Measurements from ENCODE around the gene PSMB2.
"Not testable (repeated sequence)": the region's sequence is repeated elsewhere in the genome, so short reads cannot be mapped to it uniquely, and the experiment has no call there.

PSMB2 gene

DNA sequence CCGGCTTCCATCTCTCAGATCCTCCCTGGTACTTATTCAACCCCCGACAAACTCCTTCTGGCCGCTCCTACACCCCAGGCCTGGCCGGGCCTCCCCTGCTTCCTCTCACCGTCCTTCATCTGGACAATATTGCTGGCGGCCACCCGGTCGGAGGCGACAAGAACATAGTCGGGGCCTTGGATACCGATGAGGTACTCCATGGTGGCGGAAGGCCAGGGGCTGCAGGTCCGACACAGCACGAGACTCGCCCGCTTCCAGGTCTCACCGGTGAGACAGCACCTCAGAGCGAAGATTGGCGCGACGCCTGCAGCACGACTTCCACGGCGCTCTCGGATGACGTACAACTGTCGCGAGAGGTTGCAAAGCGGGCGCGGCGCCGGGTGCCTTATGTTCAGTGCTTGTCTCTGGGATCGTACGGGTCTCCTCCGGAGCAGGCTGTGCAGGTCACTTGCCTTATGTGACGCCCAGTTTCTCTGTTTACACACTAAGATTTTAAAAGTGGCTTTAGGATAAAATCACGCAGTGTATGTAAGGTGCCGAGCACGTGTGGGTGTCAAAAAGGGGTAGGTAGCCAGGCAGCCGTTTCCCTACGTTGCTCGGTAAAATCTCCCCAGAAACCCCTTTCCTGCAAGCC is at the start of gene PSMB2:
Gene PSMB2 (minus strand): TSS at position 294 of the 634 bp plus-strand sequence. CDS start 94 bp downstream, at position 200.
- H3K79me2 ChIP-seq (ENCODE audit: insufficient read depth, low read length) = peaks cover 47% of the 10 kb centered on the region
- TF ChIP-seq, protein P1, sequence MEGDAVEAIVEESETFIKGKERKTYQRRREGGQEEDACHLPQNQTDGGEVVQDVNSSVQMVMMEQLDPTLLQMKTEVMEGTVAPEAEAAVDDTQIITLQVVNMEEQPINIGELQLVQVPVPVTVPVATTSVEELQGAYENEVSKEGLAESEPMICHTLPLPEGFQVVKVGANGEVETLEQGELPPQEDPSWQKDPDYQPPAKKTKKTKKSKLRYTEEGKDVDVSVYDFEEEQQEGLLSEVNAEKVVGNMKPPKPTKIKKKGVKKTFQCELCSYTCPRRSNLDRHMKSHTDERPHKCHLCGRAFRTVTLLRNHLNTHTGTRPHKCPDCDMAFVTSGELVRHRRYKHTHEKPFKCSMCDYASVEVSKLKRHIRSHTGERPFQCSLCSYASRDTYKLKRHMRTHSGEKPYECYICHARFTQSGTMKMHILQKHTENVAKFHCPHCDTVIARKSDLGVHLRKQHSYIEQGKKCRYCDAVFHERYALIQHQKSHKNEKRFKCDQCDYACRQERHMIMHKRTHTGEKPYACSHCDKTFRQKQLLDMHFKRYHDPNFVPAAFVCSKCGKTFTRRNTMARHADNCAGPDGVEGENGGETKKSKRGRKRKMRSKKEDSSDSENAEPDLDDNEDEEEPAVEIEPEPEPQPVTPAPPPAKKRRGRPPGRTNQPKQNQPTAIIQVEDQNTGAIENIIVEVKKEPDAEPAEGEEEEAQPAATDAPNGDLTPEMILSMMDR (IDR thresholded peaks at IDR 0.05; ENCODE audit: low read length) = no peak
- no peak for TF ChIP-seq EZH2 (IDR thresholded peaks at IDR 0.05; ENCODE audit: borderline replicate concordance, low read length)
- H2AFZ ChIP-seq (ENCODE audit: low read length) = peak within 1 kb of the TSS; percentile 95

DNA sequence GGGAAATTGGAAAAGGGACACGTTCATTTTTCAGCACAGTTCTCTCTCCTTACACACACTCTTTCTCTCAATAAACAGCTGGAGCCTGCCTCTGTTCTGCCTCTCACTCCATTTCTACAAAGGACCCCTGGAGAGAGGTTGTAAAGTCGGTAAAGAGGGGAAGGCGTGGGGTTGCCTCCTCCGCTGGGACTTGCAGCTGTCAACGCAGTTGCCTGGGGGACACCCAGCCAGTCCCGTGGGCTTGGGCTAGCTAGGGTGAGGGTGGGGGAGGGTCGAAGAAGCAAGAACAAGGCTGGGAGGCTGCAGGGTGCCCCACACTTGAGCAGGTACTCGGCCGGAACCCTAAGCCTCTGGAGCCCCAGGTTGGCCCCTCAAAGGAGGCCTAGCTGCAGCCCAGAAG is 49.8 kb upstream of the PSMB2 start:
- Histone ChIP-seq H3K4me1 (ENCODE audit: insufficient read depth, low read length, severe bottlenecking) (no peaks in the 10 kb centered on the region), H3K4me2 (ENCODE audit: low read length) (no peak overlapping the region), H3K4me3 (ENCODE audit: low read depth, low read length, poor library complexity, severe bottlenecking) (no peak overlapping the region), H3K79me2 (ENCODE audit: insufficient read depth, low read length) (no peaks in the 10 kb centered on the region), H3K27me3 (ENCODE audit: insufficient read depth, low read length) (no peaks in the 10 kb centered on the region), H3F3A (ENCODE audit: insufficient read depth, low read length) (no peaks in the 10 kb centered on the region), H3K9me3 (ENCODE audit: low read length) (no peaks in the 10 kb centered on the region), H3K27ac (ENCODE audit: low read depth, low read length, poor library complexity, severe bottlenecking) (no peak overlapping the region), H2AFZ (ENCODE audit: low read length) (no peak overlapping the region), H3K9me2 (ENCODE audit: low read depth, low read length) (no peaks in the 10 kb centered on the region), H3K9ac (ENCODE audit: low read length) (no peak overlapping the region), H3K36me3 (ENCODE audit: insufficient read depth, low read length) (no peaks in the 10 kb centered on the region), H4K20me1 (ENCODE audit: insufficient read depth, low read length) (no peaks in the 10 kb centered on the region)
- TF ChIP-seq, protein P1 (IDR thresholded peaks at IDR 0.05; ENCODE audit: low read length) = no peak
- TF ChIP-seq EZH2 (IDR thresholded peaks at IDR 0.05; ENCODE audit: borderline replicate concordance, low read length) = no peak

More for the DNA sequence above, at the start of gene PSMB2:
- H4K20me1 ChIP-seq (ENCODE audit: insufficient read depth, low read length) = 0 out of 2 replicates have a peak, but pooled peaks cover 4% of the 10 kb centered on the region
- peak within 1 kb of the TSS; percentile 74 for H3K27ac ChIP-seq (ENCODE audit: low read depth, low read length, poor library complexity, severe bottlenecking)
- no peaks in the 10 kb centered on the region for H3K9me3 ChIP-seq (ENCODE audit: low read length)
- peak within 1 kb of the TSS; percentile 85 for H3K9ac ChIP-seq (ENCODE audit: low read length)
- H3K4me1 ChIP-seq (ENCODE audit: insufficient read depth, low read length, severe bottlenecking) = peaks cover 44% of the 10 kb centered on the region
- H3K36me3 ChIP-seq (ENCODE audit: insufficient read depth, low read length) = peaks cover 19% of the 10 kb centered on the region; the same call in 1 of the 2 replicates
- H3K27me3 ChIP-seq (ENCODE audit: insufficient read depth, low read length) = no peaks in the 10 kb centered on the region; the same call in 1 of the 2 replicates
- peak within 1 kb of the TSS; percentile 69 for H3K4me2 ChIP-seq (ENCODE audit: low read length)
- H3F3A ChIP-seq (ENCODE audit: insufficient read depth, low read length) = no peaks in the 10 kb centered on the region
- H3K4me3 ChIP-seq (ENCODE audit: low read depth, low read length, poor library complexity, severe bottlenecking) = peak within 1 kb of the TSS; percentile 90
- H3K9me2 ChIP-seq (ENCODE audit: low read depth, low read length) = no peaks in the 10 kb centered on the region

DNA sequence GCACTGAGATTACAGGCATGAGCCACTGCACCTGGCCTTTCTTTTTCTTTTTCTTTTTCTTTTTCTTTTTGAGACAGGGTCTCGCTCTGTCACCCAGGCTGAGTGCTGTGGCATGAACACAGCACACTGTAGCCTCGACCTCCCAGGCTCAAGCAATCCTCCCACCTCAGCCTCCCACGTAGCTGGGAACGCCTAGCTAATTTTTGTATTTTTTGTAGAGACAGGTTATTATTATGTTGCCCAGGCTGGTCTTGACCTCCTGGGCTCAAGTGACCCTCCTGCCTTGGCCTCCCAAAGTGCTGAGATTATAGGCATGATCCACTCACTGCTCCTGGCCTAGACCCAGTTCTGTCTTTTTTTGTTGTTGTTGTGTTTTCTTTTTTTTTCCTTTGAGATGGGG is 48.8 kb upstream of the PSMB2 start:
- not testable (repeated sequence) for H4K20me1 ChIP-seq (ENCODE audit: insufficient read depth, low read length); H3K79me2 ChIP-seq (ENCODE audit: insufficient read depth, low read length); H3K9me3 ChIP-seq (ENCODE audit: low read length); H3K4me1 ChIP-seq (ENCODE audit: insufficient read depth, low read length, severe bottlenecking); H3K9me2 ChIP-seq (ENCODE audit: low read depth, low read length); H2AFZ ChIP-seq (ENCODE audit: low read length); H3K27me3 ChIP-seq (ENCODE audit: insufficient read depth, low read length); H3K9ac ChIP-seq (ENCODE audit: low read length); H3K4me3 ChIP-seq (ENCODE audit: low read depth, low read length, poor library complexity, severe bottlenecking); H3K27ac ChIP-seq (ENCODE audit: low read depth, low read length, poor library complexity, severe bottlenecking); H3K4me2 ChIP-seq (ENCODE audit: low read length); H3K36me3 ChIP-seq (ENCODE audit: insufficient read depth, low read length); H3F3A ChIP-seq (ENCODE audit: insufficient read depth, low read length)

DNA sequence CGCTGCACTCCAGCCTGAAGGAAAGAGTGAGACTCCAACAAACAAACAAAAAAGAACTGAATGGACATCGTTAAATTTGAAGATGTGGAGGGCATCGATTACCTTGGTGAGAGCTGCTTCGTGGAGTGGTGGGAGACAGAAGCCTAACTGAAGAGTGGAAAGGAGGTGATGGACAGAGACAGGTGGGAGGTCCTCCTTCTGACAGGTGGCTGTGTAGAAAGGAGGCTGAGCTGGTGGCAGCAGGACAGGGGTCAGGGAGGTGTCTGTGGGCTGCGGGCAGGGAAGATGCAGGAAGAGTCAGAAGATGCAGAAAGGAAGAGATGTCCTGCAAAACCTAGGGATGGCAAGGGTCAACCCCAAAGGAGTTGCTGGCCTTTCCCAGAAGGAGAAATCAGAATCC is 46.8 kb upstream of the PSMB2 start:
- Histone ChIP-seq H3K4me2 (ENCODE audit: low read length) (no peak overlapping the region), H3K79me2 (ENCODE audit: insufficient read depth, low read length) (no peaks in the 10 kb centered on the region), H3K27me3 (ENCODE audit: insufficient read depth, low read length) (no peaks in the 10 kb centered on the region), H3K4me3 (ENCODE audit: low read depth, low read length, poor library complexity, severe bottlenecking) (no peak overlapping the region), H3K36me3 (ENCODE audit: insufficient read depth, low read length) (no peaks in the 10 kb centered on the region), H3K4me1 (ENCODE audit: insufficient read depth, low read length, severe bottlenecking) (no peaks in the 10 kb centered on the region), H3K9me2 (ENCODE audit: low read depth, low read length) (no peaks in the 10 kb centered on the region), H3K9ac (ENCODE audit: low read length) (no peak overlapping the region), H2AFZ (ENCODE audit: low read length) (no peak overlapping the region), H3K9me3 (ENCODE audit: low read length) (no peaks in the 10 kb centered on the region), H3K27ac (ENCODE audit: low read depth, low read length, poor library complexity, severe bottlenecking) (no peak overlapping the region), H4K20me1 (ENCODE audit: insufficient read depth, low read length) (no peaks in the 10 kb centered on the region), H3F3A (ENCODE audit: insufficient read depth, low read length) (no peaks in the 10 kb centered on the region)
- TF ChIP-seq, protein P1 (IDR thresholded peaks at IDR 0.05; ENCODE audit: low read length) = no peak
- no peak for TF ChIP-seq EZH2 (IDR thresholded peaks at IDR 0.05; ENCODE audit: borderline replicate concordance, low read length)

All from OCI-LY1 (cell line).